NCI-H526 (cell line): ENCODE measurements around the gene PIAS2.
"Not testable (repeated sequence)": the region's sequence is repeated elsewhere in the genome, so short reads cannot be mapped to it uniquely, and the experiment has no call there.

Experiments used
- DNase-seq, 2 experiments: peaks; one replicate each; lab custom pipeline; 2025; lab: John Stamatoyannopoulos, UW

PIAS2 gene

GRCh38 chr18:46903406-46903805 lies 13.9 kb downstream of the PIAS2 start:
- no peak for DNase-seq

- no peak for DNase-seq
Observed at GRCh38 chr18:46899274-46899948, 17.9 kb downstream of the PIAS2 start.

- DNase-seq = no peak
Observed at GRCh38 chr18:46894124-46894523, 23.2 kb downstream of the PIAS2 start.

- no peak for DNase-seq
Observed at GRCh38 chr18:46893360-46893759, 23.9 kb downstream of the PIAS2 start.

GRCh38 chr18:46892842-46893241 lies 24.5 kb downstream of the PIAS2 start:
- DNase-seq = no peak

GRCh38 chr18:46891742-46892214 lies 25.5 kb downstream of the PIAS2 start:
- no peak for DNase-seq

- DNase-seq = no peak
Observed at GRCh38 chr18:46888965-46889364, 28.3 kb downstream of the PIAS2 start.

GRCh38 chr18:46886893-46887292 lies 30.4 kb downstream of the PIAS2 start:
- no peak for DNase-seq

- DNase-seq = no peak
Observed at GRCh38 chr18:46883180-46883579, 34.1 kb downstream of the PIAS2 start.

- DNase-seq = no peak
Observed at GRCh38 chr18:46877329-46877987, 39.8 kb downstream of the PIAS2 start.

- DNase-seq = no peak
Observed at GRCh38 chr18:46868169-46868921, 49.0 kb downstream of the PIAS2 start.

GRCh38 chr18:46867367-46868143 lies 49.8 kb downstream of the PIAS2 start:
- DNase-seq = no peak

GRCh38 chr18:46866523-46866922 lies 50.8 kb downstream of the PIAS2 start:
- DNase-seq = no peak

GRCh38 chr18:46865245-46865644 lies 52.1 kb downstream of the PIAS2 start:
- DNase-seq = not testable (repeated sequence)

GRCh38 chr18:46859855-46860254 lies 57.5 kb downstream of the PIAS2 start:
- no peak for DNase-seq

GRCh38 chr18:46858290-46858689 lies 59.0 kb downstream of the PIAS2 start:
- DNase-seq = no peak

- DNase-seq = no peak
Observed at GRCh38 chr18:46856973-46857372, 60.3 kb downstream of the PIAS2 start.

- no peak for DNase-seq
Observed at GRCh38 chr18:46849007-46849406, 68.3 kb downstream of the PIAS2 start.

GRCh38 chr18:46843372-46843771 lies 73.9 kb downstream of the PIAS2 start:
- DNase-seq = no peak

- no peak for DNase-seq
Observed at GRCh38 chr18:46842583-46842982, 74.7 kb downstream of the PIAS2 start.

GRCh38 chr18:46833899-46834298 lies 83.4 kb downstream of the PIAS2 start:
- DNase-seq = no peak

- no peak for DNase-seq
Observed at GRCh38 chr18:46832849-46833248, 84.5 kb downstream of the PIAS2 start.
